ENCODE measurements around the gene TRIM2.

DNA sequence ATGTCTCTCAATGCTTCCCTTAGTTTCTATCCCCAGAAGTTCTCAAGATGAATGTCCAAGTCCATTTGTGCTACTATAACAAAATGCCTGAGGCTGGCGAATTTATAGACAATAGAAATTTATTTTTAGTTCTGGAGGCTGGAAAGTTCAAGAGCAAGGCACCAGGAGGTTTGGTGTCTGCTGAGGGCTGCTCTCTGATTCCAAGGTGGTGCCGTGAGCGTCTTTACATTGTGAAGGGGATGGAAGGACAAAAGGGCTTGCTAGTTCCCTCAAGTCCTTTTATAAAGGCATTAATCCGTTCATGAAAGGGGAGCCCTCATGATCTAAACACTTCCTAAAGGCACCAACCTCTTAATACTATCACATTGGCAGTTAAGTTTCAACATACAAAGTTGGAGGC lies 12.3 kb downstream of the TRIM2 start:
- TF ChIP-seq, protein P1, sequence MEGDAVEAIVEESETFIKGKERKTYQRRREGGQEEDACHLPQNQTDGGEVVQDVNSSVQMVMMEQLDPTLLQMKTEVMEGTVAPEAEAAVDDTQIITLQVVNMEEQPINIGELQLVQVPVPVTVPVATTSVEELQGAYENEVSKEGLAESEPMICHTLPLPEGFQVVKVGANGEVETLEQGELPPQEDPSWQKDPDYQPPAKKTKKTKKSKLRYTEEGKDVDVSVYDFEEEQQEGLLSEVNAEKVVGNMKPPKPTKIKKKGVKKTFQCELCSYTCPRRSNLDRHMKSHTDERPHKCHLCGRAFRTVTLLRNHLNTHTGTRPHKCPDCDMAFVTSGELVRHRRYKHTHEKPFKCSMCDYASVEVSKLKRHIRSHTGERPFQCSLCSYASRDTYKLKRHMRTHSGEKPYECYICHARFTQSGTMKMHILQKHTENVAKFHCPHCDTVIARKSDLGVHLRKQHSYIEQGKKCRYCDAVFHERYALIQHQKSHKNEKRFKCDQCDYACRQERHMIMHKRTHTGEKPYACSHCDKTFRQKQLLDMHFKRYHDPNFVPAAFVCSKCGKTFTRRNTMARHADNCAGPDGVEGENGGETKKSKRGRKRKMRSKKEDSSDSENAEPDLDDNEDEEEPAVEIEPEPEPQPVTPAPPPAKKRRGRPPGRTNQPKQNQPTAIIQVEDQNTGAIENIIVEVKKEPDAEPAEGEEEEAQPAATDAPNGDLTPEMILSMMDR (IDR thresholded peaks at IDR 0.05) = no peak
- TF ChIP-seq POLR2A (IDR thresholded peaks at IDR 0.05) = no peak

All from heart left ventricle (tissue), 13 donors.